ENCODE measurements around the gene CTXN1.
"Not testable (repeated sequence)": the region's sequence is repeated elsewhere in the genome, so short reads cannot be mapped to it uniquely, and the experiment has no call there.

CTXN1 gene

DNA sequence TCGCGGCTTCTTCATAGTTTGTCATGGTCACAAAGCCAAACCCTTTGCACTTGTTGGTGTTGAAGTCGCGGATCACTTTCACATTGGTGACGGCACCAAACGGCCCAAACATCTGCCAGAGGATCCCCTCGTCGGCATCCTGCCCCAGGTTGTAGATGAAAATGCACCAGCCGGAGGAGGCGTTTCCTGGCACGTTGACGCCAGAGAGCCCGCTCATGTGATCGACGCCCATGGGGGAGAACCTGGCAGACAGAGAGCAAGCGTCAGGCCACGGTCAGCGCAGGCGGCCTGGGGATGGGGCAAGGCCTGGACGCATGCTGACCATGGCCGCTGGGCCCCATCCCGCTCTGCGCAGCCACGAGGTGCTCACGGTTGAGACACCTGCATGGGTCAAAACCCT lies 37.6 kb upstream of the CTXN1 start:
- DNase-seq (ENCODE audit: low read depth in 1 of 2, low spot score in 1 of 2), result no peak
- in situ Hi-C loops (cut with HindIII; ENCODE audit: low pct_unique_long_range_greater_than_20kb, low sequenced_read_pairs), result no loop called here
- no peak for TF ChIP-seq JUND (IDR thresholded peaks at IDR 0.05; ENCODE audit: low read depth)

GRCh38 chr19:7962644-7963268 lies 36.8 kb upstream of the CTXN1 start:
- DNase-seq (ENCODE audit: low read depth in 1 of 2, low spot score in 1 of 2), result no peak
- TF ChIP-seq JUND (IDR thresholded peaks at IDR 0.05; ENCODE audit: low read depth), result no peak
- in situ Hi-C loops (cut with HindIII; ENCODE audit: low pct_unique_long_range_greater_than_20kb, low sequenced_read_pairs), result no loop called here

DNA sequence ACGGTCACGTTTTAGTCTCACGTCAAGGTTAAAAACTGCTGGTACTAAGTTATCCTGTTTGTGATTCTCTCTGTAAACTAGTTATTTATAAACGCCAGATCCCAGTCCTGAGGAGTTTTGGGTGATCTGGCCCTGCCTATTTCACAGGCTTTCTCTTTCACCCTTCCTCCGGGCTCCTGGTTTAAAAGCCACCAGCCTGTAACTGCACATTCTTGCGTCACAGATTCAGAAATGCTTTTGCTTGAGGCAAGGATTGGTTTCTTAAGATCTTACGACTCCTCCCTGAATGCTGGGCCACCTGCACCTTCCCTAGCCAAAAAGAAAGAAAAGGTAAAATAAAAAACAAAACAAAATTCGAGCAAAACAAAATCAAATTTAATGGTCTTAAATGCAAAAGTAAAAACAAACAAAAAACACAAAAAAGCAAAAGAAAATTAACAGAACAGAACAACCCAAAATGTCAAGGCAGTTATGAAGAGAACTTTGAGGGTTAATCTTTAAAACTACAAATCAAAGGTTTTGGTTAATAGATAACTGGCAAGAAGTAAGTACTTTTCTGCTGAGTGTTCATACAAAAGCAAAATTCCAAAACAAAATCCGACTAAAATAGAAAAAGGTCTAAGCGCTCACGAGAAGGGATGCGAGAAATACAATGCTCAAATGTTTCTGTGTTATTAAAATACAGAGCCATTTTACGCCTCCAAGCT lies 36.1 kb upstream of the CTXN1 start:
- in situ Hi-C loops (cut with HindIII; ENCODE audit: low pct_unique_long_range_greater_than_20kb, low sequenced_read_pairs), result no loop called here
- no peak for TF ChIP-seq JUND (IDR thresholded peaks at IDR 0.05; ENCODE audit: low read depth)
- no peak for DNase-seq (ENCODE audit: low read depth in 1 of 2, low spot score in 1 of 2)

- in situ Hi-C loops (cut with HindIII; ENCODE audit: low pct_unique_long_range_greater_than_20kb, low sequenced_read_pairs); DNase-seq (ENCODE audit: low read depth in 1 of 2, low spot score in 1 of 2): not testable (repeated sequence)
Measured at GRCh38 chr19:7961082-7961481, 35.1 kb upstream of the CTXN1 start.

DNA sequence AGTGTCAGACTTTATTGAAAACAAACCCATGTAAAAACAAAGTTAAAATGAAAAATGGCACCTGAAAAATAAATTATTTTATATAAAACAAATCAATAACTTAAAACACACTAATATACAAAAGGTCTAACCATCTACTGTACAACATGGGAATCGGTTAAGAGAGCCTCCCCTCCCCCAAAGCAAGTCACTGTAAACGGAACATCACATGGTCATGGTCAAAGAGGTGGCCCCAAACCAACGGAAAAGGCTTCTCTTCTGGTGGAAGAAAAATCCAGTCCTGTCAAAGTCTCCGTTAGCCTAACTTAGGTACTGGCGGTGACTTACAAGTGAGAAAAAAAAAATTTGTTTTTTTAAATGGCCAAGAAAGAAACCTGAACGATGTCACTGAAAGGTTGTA lies 33.3 kb upstream of the CTXN1 start:
- no peak for TF ChIP-seq JUND (IDR thresholded peaks at IDR 0.05; ENCODE audit: low read depth)

GRCh38 chr19:7955696-7956095 lies 29.8 kb upstream of the CTXN1 start:
- in situ Hi-C loops (cut with HindIII; ENCODE audit: low pct_unique_long_range_greater_than_20kb, low sequenced_read_pairs), result no loop called here
- TF ChIP-seq JUND (IDR thresholded peaks at IDR 0.05; ENCODE audit: low read depth), result no peak
- DNase-seq (ENCODE audit: low read depth in 1 of 2, low spot score in 1 of 2), result no peak

More for the DNA sequence above, 33.3 kb upstream of the CTXN1 start:
- no peak for DNase-seq (ENCODE audit: low read depth in 1 of 2, low spot score in 1 of 2)
- in situ Hi-C loops (cut with HindIII; ENCODE audit: low pct_unique_long_range_greater_than_20kb, low sequenced_read_pairs), result no loop called here

DNA sequence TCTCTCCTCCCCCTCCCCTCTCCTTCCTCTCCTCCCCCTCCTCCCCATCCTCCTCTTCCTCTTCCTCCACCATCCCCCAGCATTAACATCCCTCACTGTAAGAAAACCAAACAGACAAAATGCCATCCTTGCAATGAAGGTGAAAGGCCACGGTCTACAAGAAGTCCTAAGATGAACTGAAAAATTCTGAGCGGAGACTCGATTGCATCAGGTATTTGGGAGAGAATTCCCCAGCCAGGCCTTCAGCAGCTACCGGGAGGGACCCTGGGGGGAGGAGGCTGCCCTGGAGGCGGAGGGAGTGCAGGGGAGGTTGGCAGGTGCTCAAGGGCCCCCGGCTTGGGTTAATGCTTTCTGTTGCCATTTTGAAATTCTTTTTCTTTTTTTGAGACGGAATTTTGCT lies 27.6 kb upstream of the CTXN1 start:
- in situ Hi-C loops (cut with HindIII; ENCODE audit: low pct_unique_long_range_greater_than_20kb, low sequenced_read_pairs), result no loop called here
- DNase-seq (ENCODE audit: low read depth in 1 of 2, low spot score in 1 of 2), result no peak
- TF ChIP-seq JUND (IDR thresholded peaks at IDR 0.05; ENCODE audit: low read depth), result no peak

- TF ChIP-seq JUND (IDR thresholded peaks at IDR 0.05; ENCODE audit: low read depth), result no peak
- peak in 1 of 2 experiments; percentile 23 for DNase-seq (ENCODE audit: low read depth in 1 of 2, low spot score in 1 of 2)
- in situ Hi-C loops (cut with HindIII; ENCODE audit: low pct_unique_long_range_greater_than_20kb, low sequenced_read_pairs), result no loop called here
Measured at GRCh38 chr19:7953060-7953459, 27.1 kb upstream of the CTXN1 start.

- no peak for TF ChIP-seq JUND (IDR thresholded peaks at IDR 0.05; ENCODE audit: low read depth)
- DNase-seq (ENCODE audit: low read depth in 1 of 2, low spot score in 1 of 2), result no peak
- in situ Hi-C loops (cut with HindIII; ENCODE audit: low pct_unique_long_range_greater_than_20kb, low sequenced_read_pairs), result no loop called here
Measured at GRCh38 chr19:7947939-7948338, 22.0 kb upstream of the CTXN1 start.

- no peak for TF ChIP-seq JUND (IDR thresholded peaks at IDR 0.05; ENCODE audit: low read depth)
Measured at GRCh38 chr19:7944177-7944761, 18.3 kb upstream of the CTXN1 start.

DNA sequence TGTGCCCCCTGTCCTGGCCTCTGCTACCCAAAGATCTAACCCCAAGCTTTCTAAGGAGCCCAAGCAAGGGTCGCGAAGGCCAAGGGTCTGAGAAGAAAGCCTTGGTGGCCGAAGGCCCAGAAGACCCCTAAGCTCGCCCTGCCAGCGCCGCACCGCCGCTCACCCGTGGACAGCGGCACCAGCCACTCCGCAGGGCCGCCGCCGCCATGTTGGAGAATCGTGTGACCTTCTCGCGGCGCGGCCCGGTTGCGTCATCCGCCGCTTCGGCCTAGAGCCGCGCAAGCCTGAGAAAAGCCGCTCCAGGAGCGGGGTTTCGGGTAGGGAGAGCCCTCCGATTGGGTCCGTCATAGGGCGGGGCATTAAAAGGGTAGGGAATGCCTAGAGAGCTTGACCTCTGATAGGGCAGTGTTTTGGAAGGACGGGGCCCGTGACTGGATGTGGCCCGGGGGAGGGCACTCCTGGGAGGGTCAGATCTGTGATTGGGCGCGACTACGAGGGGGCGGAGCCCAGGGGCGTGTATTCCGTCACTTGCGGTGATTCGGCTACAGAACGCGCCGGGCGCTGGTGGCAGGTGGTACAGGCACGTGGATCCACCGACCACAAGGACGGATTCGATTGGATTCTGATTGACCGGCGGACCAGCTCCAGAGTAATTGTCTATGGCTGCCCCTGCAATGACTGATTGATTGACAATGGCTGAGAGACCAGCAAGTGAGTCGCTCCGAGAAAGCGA lies 17.7 kb upstream of the CTXN1 start, which contains the start of gene TIMM44:
TIMM44 (minus strand) TSS at position 223 of the 733 bp plus-strand sequence; CDS start at position 208, 15 bp downstream.
- in situ Hi-C loops (cut with HindIII; ENCODE audit: low pct_unique_long_range_greater_than_20kb, low sequenced_read_pairs), result no loop called here
- DNase-seq (ENCODE audit: low read depth in 1 of 2, low spot score in 1 of 2), result peak; percentile 78 to 99
- TF ChIP-seq JUND (IDR thresholded peaks at IDR 0.05; ENCODE audit: low read depth), result no peak

More at GRCh38 chr19:7944177-7944761, 18.3 kb upstream of the CTXN1 start:
- DNase-seq (ENCODE audit: low read depth in 1 of 2, low spot score in 1 of 2), result peak; percentile 51 to 90
- in situ Hi-C loops (cut with HindIII; ENCODE audit: low pct_unique_long_range_greater_than_20kb, low sequenced_read_pairs), result no loop called here

- in situ Hi-C loops (cut with HindIII; ENCODE audit: low pct_unique_long_range_greater_than_20kb, low sequenced_read_pairs), result no loop called here
- DNase-seq (ENCODE audit: low read depth in 1 of 2, low spot score in 1 of 2), result no peak
Measured at GRCh38 chr19:7942981-7943443, 17.1 kb upstream of the CTXN1 start.

More at GRCh38 chr19:7942981-7943443, 17.1 kb upstream of the CTXN1 start:
- no peak for TF ChIP-seq JUND (IDR thresholded peaks at IDR 0.05; ENCODE audit: low read depth)
